Activated T-cell treated with anti-CD3 and anti-CD28 coated beads for 4 hours (primary cell): Measurements from ENCODE around the gene DNM1L.
"Not testable (repeated sequence)": the region's sequence is repeated elsewhere in the genome, so short reads cannot be mapped to it uniquely, and the experiment has no call there.

Source experiments
- DNase-seq: peaks from one replicate; pipeline ENCODE4 v3.0.0-alpha.2; 2020

Gene DNM1L

DNA sequence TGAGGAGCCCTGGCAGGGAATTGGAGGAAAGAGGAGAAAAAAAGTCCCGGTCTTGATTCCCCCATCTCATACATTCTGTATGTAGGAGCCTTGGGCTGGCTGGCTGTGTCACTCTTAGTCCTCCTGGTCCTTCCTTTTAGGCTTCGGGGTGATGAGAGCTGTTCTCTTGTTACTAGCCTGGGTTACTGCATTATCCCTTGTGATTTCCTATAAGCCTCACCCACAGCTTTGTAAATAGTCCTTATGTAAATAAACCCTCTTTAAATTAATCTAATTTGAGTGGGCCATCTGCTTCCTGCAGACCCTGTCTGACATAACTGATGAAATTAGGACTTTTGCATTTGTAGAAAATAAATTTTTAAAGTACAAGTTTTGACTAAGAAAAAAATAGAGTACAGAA, 19.2 kb downstream of the DNM1L start:
- no peak for DNase-seq

DNA sequence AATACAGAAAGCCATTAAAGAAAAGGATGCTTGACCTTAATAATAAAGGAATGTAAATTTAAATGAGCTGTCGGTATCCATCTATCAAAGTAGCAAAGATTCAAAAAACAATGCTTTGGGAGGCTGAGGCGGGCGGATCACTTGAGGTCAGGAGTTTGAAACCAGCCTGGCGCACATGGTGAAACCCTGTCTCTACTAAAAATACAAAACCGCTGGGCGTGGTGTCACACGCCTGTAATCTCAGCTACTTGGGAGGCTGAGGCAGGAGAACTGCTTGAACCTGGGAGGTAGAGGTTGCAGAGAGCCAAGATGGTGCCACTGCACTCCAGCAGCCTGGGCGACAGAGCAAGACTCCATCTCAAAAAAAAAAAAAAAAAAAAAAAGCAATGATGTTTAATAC, 20.3 kb downstream of the DNM1L start:
- not testable (repeated sequence) for DNase-seq

DNA sequence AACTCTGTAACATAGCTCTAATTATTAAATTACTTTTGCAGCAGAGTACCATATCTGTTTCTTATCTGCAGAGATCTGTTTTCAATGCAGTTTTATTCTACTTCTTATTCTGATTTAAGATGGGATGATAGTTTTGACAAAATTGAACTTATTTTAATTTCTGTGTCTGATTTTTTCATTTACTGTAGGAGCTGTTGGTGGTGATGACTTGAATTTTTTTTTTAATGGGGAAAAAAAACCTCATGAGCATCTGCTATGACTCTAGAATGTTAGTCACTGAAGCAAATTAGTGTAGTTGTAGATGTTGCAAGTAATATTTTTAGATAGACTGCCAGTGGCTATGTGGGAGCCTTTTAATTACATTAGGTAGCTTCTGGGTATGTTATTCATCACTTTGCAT, 23.4 kb downstream of the DNM1L start:
- no peak for DNase-seq

DNA sequence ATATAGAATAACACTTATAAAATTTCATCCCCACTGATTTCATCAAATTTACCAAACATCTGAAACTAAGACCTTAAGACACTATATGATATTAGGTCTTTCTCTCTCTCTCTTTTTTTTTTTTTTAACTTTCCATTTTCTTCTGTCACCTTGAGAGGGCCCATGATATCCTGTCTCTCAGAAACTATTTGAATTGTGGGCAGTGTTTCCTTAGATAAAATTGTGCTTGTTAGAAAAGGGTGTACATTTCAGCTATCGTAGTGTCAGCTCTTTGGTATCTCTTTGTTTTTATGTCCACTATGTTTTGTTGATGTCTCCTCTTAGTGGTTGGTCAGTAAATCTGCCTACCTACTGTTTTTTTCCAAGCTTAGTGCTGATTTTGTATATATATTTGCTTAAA, 23.8 kb downstream of the DNM1L start:
- no peak for DNase-seq

DNA sequence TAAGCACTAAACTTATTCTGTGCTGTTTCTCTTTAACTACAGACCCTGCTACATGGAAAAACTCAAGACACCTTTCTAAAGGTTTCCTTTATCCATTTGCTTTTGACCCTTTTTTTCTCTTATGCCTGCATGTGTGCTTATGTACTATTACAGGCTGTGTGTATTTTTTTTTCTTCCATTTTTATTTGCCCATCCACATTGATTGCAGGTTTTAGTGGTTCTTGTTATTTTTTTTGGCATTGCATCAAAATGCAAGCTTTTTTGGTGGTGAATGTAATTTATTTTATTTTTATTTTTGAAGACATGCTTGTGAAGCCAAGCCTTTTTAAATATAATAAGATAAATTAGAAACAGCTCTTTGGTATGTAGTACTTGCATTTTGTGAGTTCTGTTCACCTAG, 26.7 kb downstream of the DNM1L start:
- DNase-seq: no peak

DNA sequence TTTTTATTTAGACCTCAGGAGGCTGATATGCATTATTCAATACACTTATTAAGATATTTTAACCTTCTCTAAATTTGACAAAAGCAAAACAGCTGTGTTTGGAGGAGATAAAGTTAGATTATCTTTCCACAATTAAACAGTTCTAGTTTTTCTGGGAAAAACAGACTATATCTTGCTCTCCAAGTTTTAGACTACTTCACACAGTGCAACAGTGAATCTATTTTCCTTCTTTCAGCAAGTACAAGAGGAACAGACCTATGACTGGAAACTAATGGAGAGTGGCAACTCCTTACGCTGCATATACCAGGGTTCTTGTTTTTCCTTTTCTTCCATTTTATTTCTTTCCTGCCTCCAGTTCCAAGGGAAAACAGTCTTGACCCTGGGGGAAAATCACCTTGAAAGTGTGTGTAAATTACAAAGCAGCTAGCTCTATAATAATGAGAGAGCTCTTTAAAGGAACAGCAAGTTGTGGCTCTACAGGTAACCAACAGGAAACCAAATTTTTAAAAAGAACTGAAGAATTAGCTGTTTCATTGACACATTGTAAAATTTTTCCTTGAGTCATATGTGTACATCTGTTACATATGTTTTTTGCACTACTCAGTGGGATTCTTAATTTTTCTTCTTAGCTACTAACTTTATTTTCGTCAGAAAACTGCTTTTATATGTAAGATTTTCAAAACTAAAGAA, 27.4 kb downstream of the DNM1L start:
- no peak for DNase-seq

DNA sequence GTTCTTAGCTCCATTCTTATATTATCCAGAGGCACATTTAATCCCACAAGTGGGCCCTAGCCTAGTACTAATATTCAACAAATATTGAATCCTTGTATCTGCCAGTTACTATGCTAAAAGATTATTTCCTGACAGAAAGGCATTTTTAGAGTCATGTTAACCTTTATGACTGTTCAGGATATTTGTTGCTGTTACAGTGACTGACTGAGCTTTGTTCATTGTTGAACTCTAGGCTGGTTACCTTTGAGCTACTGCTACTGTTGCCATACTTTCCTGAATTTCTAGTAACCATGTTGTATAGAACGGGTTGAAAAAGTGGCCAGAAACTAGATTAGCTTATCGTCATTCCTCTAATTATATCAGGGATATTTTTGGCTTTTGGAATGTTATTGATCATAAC, 29.8 kb downstream of the DNM1L start:
- DNase-seq: no peak

DNA sequence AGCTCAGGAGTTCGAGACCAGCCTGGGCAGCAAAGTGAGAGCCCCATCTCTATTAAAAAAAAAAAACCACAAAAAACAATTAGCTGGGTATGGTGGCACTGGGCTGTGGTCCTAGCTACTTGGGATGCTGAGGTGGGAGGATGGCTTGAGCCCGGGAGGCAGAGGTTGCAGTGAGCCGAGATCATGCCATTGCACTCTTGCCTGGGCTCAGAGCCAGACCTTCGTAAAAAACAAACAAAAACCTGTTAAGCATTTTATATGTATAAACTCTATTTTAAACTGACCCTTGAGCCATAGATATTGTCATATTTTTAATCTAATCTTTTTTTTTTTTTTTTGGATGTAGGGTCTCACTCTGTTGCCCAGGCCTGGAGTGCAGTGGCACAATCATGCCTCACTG, 35.7 kb downstream of the DNM1L start:
- DNase-seq: no peak

DNA sequence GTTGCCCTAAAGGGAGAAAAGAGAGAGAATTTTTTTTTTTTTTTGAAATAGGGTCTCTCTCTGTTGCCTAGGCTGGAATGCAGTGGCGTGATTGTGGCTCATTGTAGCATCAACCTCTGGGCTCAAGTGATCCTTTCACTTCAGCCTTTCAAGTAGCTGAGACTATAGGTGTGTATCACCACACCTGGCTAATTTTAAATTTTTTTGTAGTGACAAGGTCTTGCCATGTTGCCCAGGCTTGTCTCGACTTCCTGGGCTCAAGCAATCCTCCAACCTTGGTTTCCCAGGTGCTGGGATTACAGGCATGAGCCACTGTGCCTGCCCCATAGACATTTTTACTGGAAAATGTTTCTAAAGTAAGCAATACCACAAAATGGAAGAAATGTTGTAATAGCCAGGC, 39.8 kb downstream of the DNM1L start:
- no peak for DNase-seq

DNA sequence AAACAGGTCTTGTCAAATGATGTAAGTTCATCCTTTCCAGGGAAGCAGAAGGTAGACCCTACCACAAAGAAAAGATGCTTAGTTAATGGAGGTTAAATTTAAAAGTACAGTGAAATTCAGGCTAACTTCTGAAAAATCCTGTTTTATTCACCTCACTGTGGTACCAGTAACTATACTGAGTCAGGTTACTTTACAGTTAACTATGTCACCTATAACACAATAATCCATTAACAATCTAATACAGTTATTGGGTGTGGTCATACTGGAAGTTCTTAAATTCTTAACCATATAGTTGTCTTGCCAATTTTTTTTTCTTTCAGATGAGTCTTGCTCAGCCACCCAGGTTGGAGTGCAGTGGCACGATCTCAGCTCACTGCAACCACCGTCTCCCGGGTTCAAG, 46.2 kb downstream of the DNM1L start:
- DNase-seq: not testable (repeated sequence)

DNA sequence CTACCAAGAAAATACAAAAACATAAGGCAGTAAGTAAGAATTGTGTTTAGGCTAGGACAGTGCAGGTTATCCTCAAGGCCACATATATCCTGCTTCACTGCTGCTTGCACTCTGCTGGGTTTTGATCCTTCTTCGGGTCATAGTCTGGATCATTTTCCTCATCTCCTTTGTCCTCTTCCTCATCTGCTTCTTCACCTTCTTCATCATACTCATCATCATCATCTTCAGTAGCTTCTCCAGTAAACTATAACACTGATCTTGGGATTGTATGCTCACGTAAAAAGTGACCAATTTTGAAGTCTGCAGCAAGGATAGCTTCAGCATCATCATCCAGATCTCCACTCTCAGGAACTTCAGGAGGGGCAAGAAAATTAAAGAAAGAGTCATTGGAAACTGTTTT, 47.2 kb downstream of the DNM1L start:
- DNase-seq: no peak

DNA sequence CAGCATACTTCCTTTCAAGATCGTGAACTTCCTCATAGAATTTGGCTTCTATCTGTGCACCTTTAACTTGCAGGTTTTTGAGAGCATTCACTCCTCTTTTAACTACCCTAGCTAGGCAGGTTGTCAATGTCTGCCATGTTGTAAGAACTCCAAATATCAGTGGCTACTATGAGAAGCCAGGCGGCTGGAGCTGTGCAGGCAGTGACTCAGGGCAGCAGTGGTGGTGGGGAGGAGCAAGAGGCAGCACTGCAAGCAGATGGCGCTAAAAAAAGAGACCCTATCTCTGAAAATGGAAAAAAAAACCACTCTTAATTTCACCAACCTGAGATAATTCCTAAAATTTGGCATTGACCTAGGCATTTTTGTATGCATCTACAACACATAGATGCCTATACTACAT, 48.1 kb downstream of the DNM1L start:
- no peak for DNase-seq

DNA sequence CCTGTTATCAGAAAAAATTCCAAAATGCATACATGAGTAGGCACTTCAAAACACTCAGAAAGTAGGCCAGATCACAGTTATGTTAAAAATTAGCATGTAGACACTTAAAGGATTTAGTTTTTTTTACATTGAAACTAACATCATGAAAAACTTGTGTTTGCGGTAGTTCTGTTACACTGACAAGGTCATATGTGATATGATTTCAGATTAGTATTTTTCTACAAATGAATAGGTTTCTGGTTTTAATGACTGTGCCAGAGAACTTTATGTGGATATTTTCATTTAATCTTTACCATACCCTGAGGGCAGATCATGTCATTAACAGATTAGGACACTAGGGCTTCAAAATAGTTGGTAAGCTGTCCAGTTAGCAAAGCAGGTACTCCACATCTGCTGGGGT, 55.9 kb downstream of the DNM1L start:
- no peak for DNase-seq

DNA sequence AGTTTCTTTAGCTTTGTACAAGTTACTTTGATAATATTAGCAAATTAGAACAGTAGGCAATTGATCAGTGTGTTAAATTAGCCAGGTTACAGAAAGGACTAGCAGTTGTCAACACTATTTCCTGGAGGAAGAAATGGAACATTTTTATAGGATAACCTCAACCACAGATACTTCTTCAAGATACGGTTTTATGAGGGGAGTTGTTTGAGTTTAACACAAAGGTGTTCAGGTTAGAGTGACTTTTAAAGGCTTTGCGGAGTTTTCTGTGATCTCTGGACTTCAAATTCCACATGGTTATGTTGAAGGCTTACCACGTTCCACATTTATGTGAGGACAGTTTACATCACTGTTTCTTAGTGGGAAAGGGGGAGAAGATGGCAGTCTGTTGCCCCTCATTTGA, 57.3 kb downstream of the DNM1L start:
- DNase-seq: no peak

DNA sequence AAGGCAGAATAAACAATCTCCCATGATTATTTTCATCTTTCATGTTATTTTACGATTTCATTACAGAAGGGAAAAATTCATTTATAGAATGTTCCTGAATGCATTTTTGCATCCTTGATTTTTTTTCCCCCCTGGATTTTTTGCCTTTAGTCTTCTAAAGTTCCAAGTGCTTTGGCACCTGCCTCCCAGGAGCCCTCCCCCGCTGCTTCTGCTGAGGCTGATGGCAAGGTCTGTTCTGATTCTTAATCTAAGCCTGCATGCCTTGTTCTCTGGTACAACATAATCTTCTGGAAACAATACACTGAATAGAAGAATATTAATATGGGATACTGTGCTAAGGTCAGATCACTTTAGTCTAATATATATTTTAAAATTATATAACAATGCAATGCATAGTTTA, 58.6 kb downstream of the DNM1L start:
- DNase-seq: no peak

DNA sequence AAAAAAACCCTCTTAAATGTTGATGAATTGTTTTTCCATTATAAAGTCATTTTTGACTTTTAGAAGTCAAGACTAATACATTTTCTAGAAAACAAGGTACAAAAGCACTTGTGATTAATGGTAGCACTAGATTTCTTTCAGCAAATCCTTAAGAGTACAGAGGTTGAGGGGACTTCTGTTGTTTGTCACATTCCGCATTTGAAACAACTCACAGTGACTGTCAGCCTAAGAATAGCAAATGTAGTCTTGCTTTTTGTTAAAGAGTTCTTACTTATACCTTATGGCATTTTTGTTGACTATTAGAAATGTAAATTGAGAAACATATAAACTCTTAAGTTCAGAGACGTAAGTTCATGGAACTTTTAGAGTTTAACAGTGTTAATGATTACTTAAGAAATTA, 60.2 kb downstream of the DNM1L start:
- DNase-seq: no peak

DNA sequence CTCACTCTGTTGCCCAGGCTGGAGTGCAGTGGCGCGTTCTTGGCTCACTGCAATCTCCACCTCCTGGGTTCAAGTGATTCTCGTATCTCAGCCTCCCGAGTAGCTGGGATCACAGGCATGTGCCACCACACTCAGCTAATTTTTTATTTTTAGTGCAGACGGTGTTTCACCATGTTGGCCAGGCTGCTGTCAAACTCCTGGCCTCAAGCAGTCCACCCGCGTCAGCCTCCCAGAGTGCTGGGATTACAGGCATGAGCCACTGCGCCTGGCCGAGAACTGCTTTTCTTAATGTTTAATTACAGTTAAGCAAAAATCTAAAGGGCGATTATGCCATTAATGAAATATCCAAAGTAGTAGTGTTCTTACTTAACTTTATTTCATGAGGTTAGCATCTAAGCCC, 63.0 kb downstream of the DNM1L start:
- DNase-seq: no peak

DNA sequence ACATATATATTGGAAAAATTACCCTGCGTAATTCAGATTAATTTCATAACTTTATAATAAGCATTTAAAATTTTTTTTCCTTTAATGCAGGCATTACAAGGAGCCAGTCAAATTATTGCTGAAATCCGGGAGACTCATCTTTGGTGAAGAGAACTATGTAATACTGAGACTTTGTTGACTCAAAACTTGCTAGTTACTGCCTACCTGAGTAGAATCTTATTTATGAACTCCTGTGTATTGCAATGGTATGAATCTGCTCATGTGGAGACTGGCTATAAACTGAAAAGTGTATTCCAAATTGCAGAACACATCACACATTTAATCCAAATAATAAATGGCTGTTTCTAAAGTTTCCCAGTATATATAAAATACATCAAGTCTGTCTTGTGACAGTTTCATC, 64.2 kb downstream of the DNM1L start:
- DNase-seq: no peak

DNA sequence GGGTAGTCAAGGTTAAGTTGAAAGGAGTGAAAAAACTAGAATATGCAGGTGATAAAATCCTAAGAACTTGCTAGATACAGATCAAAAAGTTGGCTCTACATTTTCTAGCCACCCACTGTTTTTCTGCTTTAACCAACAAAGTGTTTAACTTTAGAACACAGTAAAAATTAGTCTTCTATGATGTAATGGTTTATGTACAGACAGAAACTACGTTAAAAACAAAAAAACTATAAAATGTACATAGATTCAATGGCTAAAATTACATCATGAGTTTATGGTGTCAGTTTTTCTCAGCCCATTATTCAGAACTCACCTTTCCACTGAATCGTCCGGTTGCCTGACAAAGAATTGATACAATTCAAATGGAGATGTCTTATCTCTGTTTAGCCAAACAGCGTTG, 74.5 kb downstream of the DNM1L start:
- DNase-seq: no peak

DNA sequence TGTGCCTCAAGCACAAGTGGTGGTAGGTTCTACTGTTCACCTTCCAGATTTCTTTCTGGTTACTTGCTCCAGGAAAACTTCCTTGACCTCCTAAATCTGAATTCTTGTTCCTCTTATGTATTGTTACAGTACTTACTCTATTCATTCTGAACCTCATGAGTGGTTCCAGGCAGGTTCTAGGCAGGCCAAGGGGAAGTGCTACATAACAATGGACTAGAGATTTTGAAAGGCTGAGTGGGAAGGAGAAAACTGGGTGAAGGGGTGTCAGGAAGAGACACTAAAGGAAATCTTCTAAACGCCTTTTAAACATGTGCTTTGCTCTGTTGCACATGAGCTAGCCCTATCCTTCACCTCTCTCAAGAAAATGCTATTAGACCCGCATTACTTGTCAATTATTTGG, 75.0 kb downstream of the DNM1L start:
- no peak for DNase-seq

DNA sequence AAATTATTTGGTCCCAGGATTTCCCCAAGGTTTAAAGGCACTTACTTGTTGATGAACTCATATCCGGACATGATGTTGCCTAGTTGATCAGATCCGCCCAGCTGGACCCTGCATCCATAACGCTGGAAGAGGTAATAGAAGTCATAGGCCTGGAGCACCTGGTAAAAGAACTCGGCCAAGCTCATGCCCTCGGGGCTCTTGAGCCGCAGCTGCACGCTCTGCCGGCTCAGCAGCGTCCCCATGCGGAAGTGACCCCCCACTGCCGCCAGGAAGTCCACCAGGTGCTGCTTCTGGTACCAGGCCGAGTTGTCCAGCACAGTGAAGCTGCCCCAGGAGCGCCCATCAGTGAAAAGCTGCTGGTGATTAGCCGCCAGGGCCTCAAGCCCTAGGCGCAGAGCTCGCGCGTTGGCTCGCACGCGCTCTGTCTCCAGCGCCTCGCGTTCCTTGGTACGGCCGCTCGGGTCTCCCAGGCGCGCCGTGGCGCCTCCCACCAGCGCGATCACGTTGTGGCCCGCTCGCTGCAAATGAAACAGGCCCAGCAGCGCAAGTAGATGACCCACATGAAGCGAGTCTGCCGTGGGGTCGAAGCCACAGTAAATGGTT, 76.1 kb downstream of the DNM1L start:
- peak; percentile 46 for DNase-seq

DNA sequence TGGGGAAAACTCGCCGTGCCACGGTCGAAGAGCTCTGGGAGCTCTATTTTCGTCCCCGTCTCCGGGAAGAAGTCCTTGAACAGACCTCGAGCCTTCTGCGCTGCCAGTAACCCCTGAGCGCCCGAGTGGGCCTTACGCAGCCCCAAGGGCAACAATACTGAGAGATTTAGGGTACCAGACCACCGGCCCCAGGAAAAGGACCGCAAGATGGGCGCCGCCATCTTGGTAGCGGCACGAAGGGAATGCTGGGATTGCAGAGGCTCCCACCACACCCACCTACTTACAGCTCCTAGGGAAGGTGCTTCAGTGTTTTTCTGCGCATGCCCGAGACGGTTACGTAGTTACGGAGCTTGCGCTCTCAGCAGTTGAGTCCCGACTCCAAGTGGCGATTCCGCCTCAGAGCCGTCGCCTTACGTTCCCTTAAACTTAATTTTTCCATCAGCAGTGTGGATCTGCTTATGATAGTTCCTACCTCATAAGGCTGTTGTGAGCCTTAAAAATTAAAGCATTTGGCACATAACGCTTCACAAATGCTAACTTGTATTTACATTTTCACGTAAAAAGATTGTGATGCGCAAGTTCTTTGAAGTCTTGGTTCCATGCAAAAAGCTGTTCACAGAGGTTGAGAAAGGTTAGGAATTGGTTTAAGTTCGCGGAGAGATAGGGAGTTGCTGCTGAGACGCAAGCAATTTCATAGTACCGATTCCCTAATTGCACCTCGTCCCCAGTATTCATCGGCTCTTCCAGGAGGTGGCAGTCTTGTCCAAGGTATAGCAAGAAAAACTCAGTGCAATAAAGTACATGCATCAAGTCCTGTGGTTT, 76.8 kb downstream of the DNM1L start, which contains the start of gene YARS2:
Gene YARS2, minus strand, starts transcription at position 244 of the 822 bp plus-strand sequence. Its CDS starts 23 bp downstream, at position 221.
- DNase-seq: peak; percentile 82

DNA sequence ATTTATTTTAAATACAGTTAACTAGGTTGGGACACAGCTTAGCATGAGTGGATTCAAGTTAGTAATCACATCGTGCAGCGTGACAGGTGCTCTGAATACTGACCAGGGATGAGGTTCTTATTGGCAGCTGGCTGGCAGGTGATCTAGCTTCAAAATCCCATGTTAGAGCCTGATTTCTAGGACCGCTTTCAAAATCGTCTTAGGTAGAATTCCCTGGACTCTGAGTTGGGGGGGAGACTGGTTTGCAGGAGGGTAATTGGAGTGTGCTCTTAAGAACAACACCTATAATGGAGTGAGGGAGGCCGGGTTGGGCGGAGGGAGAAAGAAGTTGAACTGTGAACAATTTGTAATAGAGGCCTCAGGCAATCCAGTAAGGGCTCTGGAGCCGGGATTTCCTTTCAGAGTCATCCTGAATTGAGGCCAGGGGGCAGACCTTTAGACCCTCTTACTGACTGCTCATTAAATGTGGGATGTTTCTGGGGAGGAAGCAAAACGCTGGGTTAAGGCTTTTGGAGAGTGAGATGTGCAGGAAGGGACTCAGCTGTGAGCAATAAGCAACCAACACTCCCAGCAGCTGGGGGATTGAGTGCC, 77.5 kb downstream of the DNM1L start:
- no peak for DNase-seq

DNA sequence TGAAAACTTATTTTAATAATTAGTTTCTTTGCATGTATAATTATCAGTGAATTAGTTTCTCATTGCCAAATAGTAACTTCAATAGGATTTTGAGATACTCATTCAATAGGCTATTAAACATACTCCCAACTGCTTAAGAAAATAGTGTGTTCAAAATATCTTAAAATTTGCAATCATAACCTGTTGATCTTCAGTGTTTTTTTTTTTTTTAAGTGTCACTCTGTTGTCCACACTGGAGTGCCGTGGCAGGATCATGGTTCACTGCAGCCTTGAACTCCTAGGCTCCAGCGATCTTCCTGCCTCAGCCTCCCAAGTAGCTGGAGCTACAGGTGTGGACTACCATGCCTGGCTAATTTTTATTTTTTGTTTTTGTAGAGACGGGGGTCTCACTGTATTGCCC, 78.1 kb downstream of the DNM1L start:
- no peak for DNase-seq
